A549 (cell line): ENCODE data around the gene TSKS. TPM values are rescaled to one million over a fixed set of nuclear protein-coding genes. Genes with fewer than 3 reads are reported as not detected.

Experiments used
- ATAC-seq, 2 experiments: fragments of 200-7000 bp in 1 of 2; fragments of >200 bp in 1 of 2; cut with Nextera tagmentation in 1 of 2; cut with Tn5 transposase in 1 of 2; 3 replicates each; pipeline versions ENCODE4 v1.8.0 to v1.9.1; 2018 to 2020; ENCODE audit warnings: mild to moderate bottlenecking in 1 of 2, moderate library complexity in 1 of 2
- CTCF ChIA-PET: fragments of 300-600 bp; sonication (Branson Sonifier 250); formaldehyde crosslinking; extraction: SDS; loops from one replicate; lab custom pipeline; 2021; ENCODE audit warnings: antibody characterized with exemption, inconsistent platforms; lab: Yijun Ruan, JAX
- POLR2A ChIA-PET: fragments of 350-600 bp; formaldehyde crosslinking; extraction: SDS; loops from one replicate; lab custom pipeline; 2021; ENCODE audit warnings: antibody characterized with exemption, inconsistent platforms; lab: Yijun Ruan, JAX
- DNase-seq, 2 experiments: peaks; one replicate each; pipeline versions ENCODE4 v3.0.0 to v3.0.0-alpha.2; 2011 to 2016; ENCODE audit warnings: low read depth in 1 of 2, low spot score in 1 of 2
- FAIRE-seq: peaks from 2 replicates; lab custom pipeline; 2011; peaks lifted over from hg19 to GRCh38; lab: Jason Lieb, UNC
- H3K27ac ChIP-seq, 2 experiments: fragments of >200 bp; sonication (Bioruptor Twin); formaldehyde crosslinking; 3 replicates each; pipeline ENCODE4 v1.5.1; 2016 to 2017
- H3K4me1 ChIP-seq: fragments of >200 bp; sonication (Bioruptor Twin); formaldehyde crosslinking; 3 replicates; pipeline ENCODE4 v1.6.1; 2016
- H3K4me2 ChIP-seq: fragments of >200 bp; sonication (Bioruptor Twin); formaldehyde crosslinking; 3 replicates; pipeline ENCODE4 v1.6.1; 2016
- H3K4me3 ChIP-seq: fragments of >200 bp; sonication (Bioruptor Twin); formaldehyde crosslinking; 3 replicates; pipeline ENCODE4 v1.5.1; 2016
- H3K9me3 ChIP-seq: fragments of >200 bp; sonication (Bioruptor Twin); formaldehyde crosslinking; 3 replicates; pipeline ENCODE4 v1.6.1; 2016
- CEBPB ChIP-seq, 2 experiments: fragments of >200 bp in 1 of 2; sonication (Bioruptor Twin) in 1 of 2; formaldehyde crosslinking in 1 of 2; IDR thresholded peaks; 2 replicates each; pipeline ENCODE4 v1.6.1; 2012 to 2016
- CHD2 ChIP-seq: fragments of 150-350 bp; IDR thresholded peaks from 2 replicates; pipeline ENCODE4 v1.6.1; 2014; ENCODE audit warnings: low read length; ENCODE audit not compliant: partially characterized antibody
- ESRRA ChIP-seq: fragments of 150-350 bp; IDR thresholded peaks from 2 replicates; pipeline ENCODE4 v1.6.1; 2014; ENCODE audit warnings: mild to moderate bottlenecking, low read length, borderline replicate concordance
- FOSL2 ChIP-seq, 2 experiments: fragments of 450-650 bp in 1 of 2; fragments of >200 bp in 1 of 2; sonication (Bioruptor Twin) in 1 of 2; formaldehyde crosslinking; IDR thresholded peaks; 2 replicates each; pipeline versions ENCODE4 v1.5.0 to v1.6.1; 2016 to 2020; ENCODE audit warnings: mild to moderate bottlenecking in 1 of 2, moderate library complexity in 1 of 2
- FOXS1 ChIP-seq: fragments of 250-450 bp; sonication (Bioruptor Pico); IDR thresholded peaks from 2 replicates; pipeline ENCODE4 v1.5.0; 2020; ENCODE audit warnings: mild to moderate bottlenecking, moderate library complexity
- HDAC2 ChIP-seq: fragments of 200-600 bp; sonication (generic); IDR thresholded peaks from 2 replicates; pipeline ENCODE4 v1.6.1; 2016
- HEYL ChIP-seq: fragments of 250-450 bp; sonication (Bioruptor Pico); IDR thresholded peaks from 2 replicates; pipeline ENCODE4 v1.8.0; 2021; ENCODE audit warnings: mild to moderate bottlenecking, moderate library complexity
- HOXA7 ChIP-seq: fragments of 250-450 bp; sonication (Bioruptor Pico); IDR thresholded peaks from 2 replicates; pipeline ENCODE4 v1.5.0; 2020; ENCODE audit warnings: mild to moderate bottlenecking, moderate library complexity
- HOXB5 ChIP-seq: fragments of 250-450 bp; sonication (Bioruptor Pico); IDR thresholded peaks from 2 replicates; pipeline ENCODE4 v1.5.0; 2020; ENCODE audit warnings: mild to moderate bottlenecking, moderate library complexity
- MYC ChIP-seq: IDR thresholded peaks from 2 replicates; pipeline ENCODE4 v1.6.1; 2012; ENCODE audit warnings: mild to moderate bottlenecking, inconsistent platforms, low read length, improper control_type of control experiment, borderline replicate concordance
- NFE2L2 ChIP-seq: fragments of 150-350 bp; conservative IDR thresholded peaks from 2 replicates; pipeline ENCODE4 v1.6.1; 2014; ENCODE audit warnings: low read length
- POLR2AphosphoS2 ChIP-seq: conservative IDR thresholded peaks from 2 replicates; pipeline ENCODE4 v1.6.1; 2012; ENCODE audit warnings: low read length, improper control_type of control experiment, inconsistent platforms
- RARB ChIP-seq: fragments of 250-450 bp; sonication (Bioruptor Pico); IDR thresholded peaks from 2 replicates; pipeline ENCODE4 v1.8.0; 2021; ENCODE audit warnings: mild to moderate bottlenecking, moderate library complexity
- RCOR1 ChIP-seq: fragments of 150-350 bp; IDR thresholded peaks from 2 replicates; pipeline ENCODE4 v1.6.1; 2014; ENCODE audit warnings: antibody characterized with exemption, low read length, low read depth
- RFX5 ChIP-seq: fragments of 450-650 bp; IDR thresholded peaks from 2 replicates; pipeline ENCODE4 v1.7.1; 2014; ENCODE audit warnings: antibody characterized with exemption, mild to moderate bottlenecking, moderate library complexity
- RNF2 ChIP-seq: fragments of 200-600 bp; sonication (generic); IDR thresholded peaks from 2 replicates; pipeline ENCODE4 v1.6.1; 2016; ENCODE audit warnings: low read depth, mild to moderate bottlenecking, antibody characterized with exemption, moderate library complexity, borderline replicate concordance
- SMC3 ChIP-seq: fragments of >200 bp; sonication (Bioruptor Twin); formaldehyde crosslinking; IDR thresholded peaks from 3 replicates; pipeline ENCODE4 v1.6.1; 2018; ENCODE audit warnings: inconsistent platforms
- ZNF302 ChIP-seq: fragments of 250-450 bp; sonication (Bioruptor Pico); IDR thresholded peaks from 2 replicates; pipeline ENCODE4 v1.9.0; 2021; ENCODE audit warnings: inconsistent platforms, mild to moderate bottlenecking, moderate library complexity
- WGBS: methylation state at CpG from one replicate; pipeline ENCODE4 v1.1.6; 2017; ENCODE audit errors: missing lambda C conversion rate; 5-methylcytosine and 5-hydroxymethylcytosine counted together
- polyA plus RNA-seq, 4 experiments: library from polyadenylated mRNA; depleted of rRNA in 3 of 4; stranded (reverse); fragments of >200 nt; fragmentation: RNase III in 1 of 4; extraction: RNeasy Plus Mini Kit Qiagen cat#74134 plus additional on column Dnase treatment in 1 of 4; gene quantifications; 2 replicates in 3 of 4; 3 replicates in 1 of 4; pipeline ENCODE4 v1.2.3, GENCODE V29; 2011 to 2017
- TF ChIP-seq, protein P1 (sequence below): fragments of 250-450 bp; sonication (Bioruptor Pico); IDR thresholded peaks from 2 replicates; pipeline ENCODE4 v1.5.0; 2021; ENCODE audit warnings: mild to moderate bottlenecking, moderate library complexity, borderline replicate concordance
- TF ChIP-seq, protein P2 (sequence below): IDR thresholded peaks from 2 replicates; pipeline ENCODE4 v1.6.1; 2012; ENCODE audit warnings: low read depth, borderline replicate concordance
- TF ChIP-seq, protein P3 (sequence below): fragments of 250-450 bp; sonication (Bioruptor Pico); IDR thresholded peaks from 2 replicates; pipeline ENCODE4 v1.5.0; 2020; ENCODE audit warnings: low read depth, mild to moderate bottlenecking, moderate library complexity
- TF ChIP-seq, protein P4 (sequence below): fragments of >200 bp; sonication (Bioruptor Twin); formaldehyde crosslinking; IDR thresholded peaks from 2 replicates; pipeline ENCODE4 v1.6.1; 2016
- TF ChIP-seq, protein P5 (sequence below): fragments of 200-600 bp; sonication (generic); IDR thresholded peaks from 2 replicates; pipeline ENCODE4 v1.6.1; 2016; ENCODE audit warnings: antibody characterized with exemption, mild to moderate bottlenecking, moderate library complexity

TSKS gene
- polyA plus RNA-seq, 2 of the 4 experiments (the other 2 are of a cell fraction), result not detected

DNA sequence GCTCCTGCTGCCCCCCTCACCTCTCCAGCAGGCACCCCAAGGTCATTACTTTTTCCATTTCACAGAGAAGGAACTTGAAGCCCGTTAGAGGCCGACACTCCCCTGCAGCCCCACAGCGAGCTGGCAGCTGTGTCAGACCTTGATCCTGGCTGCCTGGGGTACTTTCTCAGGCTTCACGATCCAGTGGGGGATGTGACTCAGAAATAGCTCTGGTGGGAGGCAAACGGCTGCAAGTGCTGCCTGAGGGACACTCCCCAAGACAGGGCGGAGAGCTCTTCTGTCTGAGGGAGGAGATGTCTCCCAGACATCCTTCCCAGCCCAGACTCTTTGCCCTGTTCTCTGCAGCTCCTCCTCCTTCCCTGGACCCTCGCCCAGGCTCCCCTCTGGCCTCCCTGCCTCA, 4.8 kb downstream of the TSKS start:
- no peak overlapping the region for H3K4me3 ChIP-seq
- 30% methylated on average over 7 of the region's 7 CpGs for WGBS
- FAIRE-seq, result no peak
- TF ChIP-seq ESRRA (no peak), RNF2 (no peak), CEBPB (IDR thresholded peaks at IDR 0.05) (no peak), ZNF302 (CRISPR knock-in tag) (no peak), HOXB5 (CRISPR knock-in tag) (no peak), NFE2L2 (no peak), FOXS1 (CRISPR knock-in tag) (no peak), POLR2AphosphoS2 (no peak), SMC3 (no peak), HEYL (CRISPR knock-in tag) (no peak), RCOR1 (no peak), HOXA7 (CRISPR knock-in tag) (no peak)
- TF ChIP-seq, protein P1, sequence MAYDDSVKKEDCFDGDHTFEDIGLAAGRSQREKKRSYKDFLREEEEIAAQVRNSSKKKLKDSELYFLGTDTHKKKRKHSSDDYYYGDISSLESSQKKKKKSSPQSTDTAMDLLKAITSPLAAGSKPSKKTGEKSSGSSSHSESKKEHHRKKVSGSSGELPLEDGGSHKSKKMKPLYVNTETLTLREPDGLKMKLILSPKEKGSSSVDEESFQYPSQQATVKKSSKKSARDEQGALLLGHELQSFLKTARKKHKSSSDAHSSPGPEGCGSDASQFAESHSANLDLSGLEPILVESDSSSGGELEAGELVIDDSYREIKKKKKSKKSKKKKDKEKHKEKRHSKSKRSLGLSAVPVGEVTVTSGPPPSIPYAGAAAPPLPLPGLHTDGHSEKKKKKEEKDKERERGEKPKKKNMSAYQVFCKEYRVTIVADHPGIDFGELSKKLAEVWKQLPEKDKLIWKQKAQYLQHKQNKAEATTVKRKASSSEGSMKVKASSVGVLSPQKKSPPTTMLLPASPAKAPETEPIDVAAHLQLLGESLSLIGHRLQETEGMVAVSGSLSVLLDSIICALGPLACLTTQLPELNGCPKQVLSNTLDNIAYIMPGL (CRISPR knock-in tag), result no peak
- TF ChIP-seq, protein P2, sequence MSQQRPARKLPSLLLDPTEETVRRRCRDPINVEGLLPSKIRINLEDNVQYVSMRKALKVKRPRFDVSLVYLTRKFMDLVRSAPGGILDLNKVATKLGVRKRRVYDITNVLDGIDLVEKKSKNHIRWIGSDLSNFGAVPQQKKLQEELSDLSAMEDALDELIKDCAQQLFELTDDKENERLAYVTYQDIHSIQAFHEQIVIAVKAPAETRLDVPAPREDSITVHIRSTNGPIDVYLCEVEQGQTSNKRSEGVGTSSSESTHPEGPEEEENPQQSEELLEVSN, result no peak
- CTCF ChIA-PET, result interaction anchor here (1.2 to 3.5 kb wide), 4 partner anchors 9 to 74 kb away, joined by 3 to 15 read pairs (median 5); no protein-coding TSS in a partner anchor
- POLR2A ChIA-PET, result interaction anchor here (1.3 kb wide), 1 partner anchor 12 kb away, joined by 3 read pairs; no protein-coding TSS in a partner anchor
- peaks cover 8% of the 10 kb centered on the region; the same call in 1 of the 3 replicates for H3K4me1 ChIP-seq
- peak overlapping the region in 1 of 2 experiments; percentile 53; a peak in 3 of 6 replicates for H3K27ac ChIP-seq
- H3K4me2 ChIP-seq, result 0 out of 3 replicates have a peak overlapping the region, but pooled peaks have one; percentile 27
- peak; percentile 51 to 67; a peak in 5 of 6 replicates for ATAC-seq
- H3K9me3 ChIP-seq, result peaks cover 14% of the 10 kb centered on the region
- peak in 1 of 2 experiments; percentile 35 for DNase-seq

DNA sequence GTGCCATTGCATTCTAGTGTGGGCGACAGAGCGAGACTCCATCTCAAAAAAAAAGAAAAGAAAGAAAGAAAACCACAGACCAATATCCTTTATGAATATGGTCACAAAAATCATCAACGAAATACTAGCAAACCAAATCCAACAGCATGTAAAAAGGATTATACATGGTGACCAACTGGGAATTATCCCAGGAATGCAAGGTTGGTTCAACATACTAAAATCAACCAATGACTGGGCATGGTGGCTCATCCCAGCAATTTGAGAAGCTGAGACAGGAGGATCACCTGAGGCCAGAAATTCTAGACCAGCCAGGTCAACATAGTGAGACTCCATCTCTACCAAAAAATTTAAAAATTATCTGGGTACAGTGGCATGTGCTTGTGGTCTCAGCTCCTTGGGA, 7.2 kb downstream of the TSKS start:
- TF ChIP-seq, protein P3, sequence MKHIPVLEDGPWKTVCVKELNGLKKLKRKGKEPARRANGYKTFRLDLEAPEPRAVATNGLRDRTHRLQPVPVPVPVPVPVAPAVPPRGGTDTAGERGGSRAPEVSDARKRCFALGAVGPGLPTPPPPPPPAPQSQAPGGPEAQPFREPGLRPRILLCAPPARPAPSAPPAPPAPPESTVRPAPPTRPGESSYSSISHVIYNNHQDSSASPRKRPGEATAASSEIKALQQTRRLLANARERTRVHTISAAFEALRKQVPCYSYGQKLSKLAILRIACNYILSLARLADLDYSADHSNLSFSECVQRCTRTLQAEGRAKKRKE (CRISPR knock-in tag), result no peak
- TF ChIP-seq MYC (no peak), FOSL2 (IDR thresholded peaks at IDR 0.05) (no peak), FOSL2 (CRISPR knock-in tag; IDR thresholded peaks at IDR 0.05) (no peak), RCOR1 (no peak), RFX5 (no peak), HOXA7 (CRISPR knock-in tag) (no peak), POLR2AphosphoS2 (no peak), CHD2 (no peak), HDAC2 (no peak), FOXS1 (CRISPR knock-in tag) (no peak), RARB (CRISPR knock-in tag) (no peak)
- TF ChIP-seq, protein P4, sequence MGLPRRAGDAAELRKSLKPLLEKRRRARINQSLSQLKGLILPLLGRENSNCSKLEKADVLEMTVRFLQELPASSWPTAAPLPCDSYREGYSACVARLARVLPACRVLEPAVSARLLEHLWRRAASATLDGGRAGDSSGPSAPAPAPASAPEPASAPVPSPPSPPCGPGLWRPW, result no peak
- TF ChIP-seq, protein P5, sequence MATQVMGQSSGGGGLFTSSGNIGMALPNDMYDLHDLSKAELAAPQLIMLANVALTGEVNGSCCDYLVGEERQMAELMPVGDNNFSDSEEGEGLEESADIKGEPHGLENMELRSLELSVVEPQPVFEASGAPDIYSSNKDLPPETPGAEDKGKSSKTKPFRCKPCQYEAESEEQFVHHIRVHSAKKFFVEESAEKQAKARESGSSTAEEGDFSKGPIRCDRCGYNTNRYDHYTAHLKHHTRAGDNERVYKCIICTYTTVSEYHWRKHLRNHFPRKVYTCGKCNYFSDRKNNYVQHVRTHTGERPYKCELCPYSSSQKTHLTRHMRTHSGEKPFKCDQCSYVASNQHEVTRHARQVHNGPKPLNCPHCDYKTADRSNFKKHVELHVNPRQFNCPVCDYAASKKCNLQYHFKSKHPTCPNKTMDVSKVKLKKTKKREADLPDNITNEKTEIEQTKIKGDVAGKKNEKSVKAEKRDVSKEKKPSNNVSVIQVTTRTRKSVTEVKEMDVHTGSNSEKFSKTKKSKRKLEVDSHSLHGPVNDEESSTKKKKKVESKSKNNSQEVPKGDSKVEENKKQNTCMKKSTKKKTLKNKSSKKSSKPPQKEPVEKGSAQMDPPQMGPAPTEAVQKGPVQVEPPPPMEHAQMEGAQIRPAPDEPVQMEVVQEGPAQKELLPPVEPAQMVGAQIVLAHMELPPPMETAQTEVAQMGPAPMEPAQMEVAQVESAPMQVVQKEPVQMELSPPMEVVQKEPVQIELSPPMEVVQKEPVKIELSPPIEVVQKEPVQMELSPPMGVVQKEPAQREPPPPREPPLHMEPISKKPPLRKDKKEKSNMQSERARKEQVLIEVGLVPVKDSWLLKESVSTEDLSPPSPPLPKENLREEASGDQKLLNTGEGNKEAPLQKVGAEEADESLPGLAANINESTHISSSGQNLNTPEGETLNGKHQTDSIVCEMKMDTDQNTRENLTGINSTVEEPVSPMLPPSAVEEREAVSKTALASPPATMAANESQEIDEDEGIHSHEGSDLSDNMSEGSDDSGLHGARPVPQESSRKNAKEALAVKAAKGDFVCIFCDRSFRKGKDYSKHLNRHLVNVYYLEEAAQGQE, result no peak
- Histone ChIP-seq H3K4me1 (peaks cover 8% of the 10 kb centered on the region; the same call in 1 of the 3 replicates), H3K9me3 (peaks cover 14% of the 10 kb centered on the region), H3K27ac (no peak overlapping the region), H3K4me2 (no peak overlapping the region), H3K4me3 (no peak overlapping the region)
- ATAC-seq (no peak), FAIRE-seq (no peak), DNase-seq (no peak)
- WGBS, result 75% methylated on average over 3 of the region's 3 CpGs
- CTCF ChIA-PET, result interaction anchor here (0.8 to 2.1 kb wide), 3 partner anchors 38 to 56 kb away, joined by 3 to 8 read pairs (median 5); no protein-coding TSS in a partner anchor
- POLR2A ChIA-PET, result no interaction called here
